ENCODE data around the gene CEBPB.

Gene CEBPB

DNA sequence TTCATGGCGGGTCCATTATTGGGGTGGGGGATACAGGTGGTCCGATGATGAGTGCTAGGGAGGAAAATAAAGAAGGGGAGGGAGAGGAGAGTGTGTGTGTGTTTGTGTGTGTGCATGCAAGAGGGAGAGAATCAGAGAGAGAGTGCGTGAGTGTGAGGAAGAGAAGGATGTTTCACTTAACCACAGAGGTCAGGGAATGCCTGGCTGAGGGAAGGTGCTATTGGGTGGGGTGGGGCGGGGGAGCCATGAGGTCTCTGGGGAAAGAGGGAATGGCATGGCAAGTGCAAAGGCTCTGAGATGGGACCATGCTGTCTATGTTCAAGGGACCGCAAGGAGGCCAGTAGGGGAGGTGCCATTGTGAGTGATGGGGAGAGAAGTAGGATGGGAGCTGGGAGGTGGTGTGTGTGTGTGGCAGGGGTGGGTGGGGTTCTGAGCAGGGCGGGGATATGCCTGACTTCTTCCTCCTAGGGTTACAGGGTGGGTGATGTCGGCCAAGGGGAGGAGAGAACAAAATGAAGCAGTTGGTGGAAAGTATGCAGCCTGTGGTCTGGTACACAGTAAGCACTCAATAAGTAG is 23.0 kb downstream of the CEBPB start:
- no peak for DNase-seq (ENCODE audit: low read depth, low spot score)

DNA sequence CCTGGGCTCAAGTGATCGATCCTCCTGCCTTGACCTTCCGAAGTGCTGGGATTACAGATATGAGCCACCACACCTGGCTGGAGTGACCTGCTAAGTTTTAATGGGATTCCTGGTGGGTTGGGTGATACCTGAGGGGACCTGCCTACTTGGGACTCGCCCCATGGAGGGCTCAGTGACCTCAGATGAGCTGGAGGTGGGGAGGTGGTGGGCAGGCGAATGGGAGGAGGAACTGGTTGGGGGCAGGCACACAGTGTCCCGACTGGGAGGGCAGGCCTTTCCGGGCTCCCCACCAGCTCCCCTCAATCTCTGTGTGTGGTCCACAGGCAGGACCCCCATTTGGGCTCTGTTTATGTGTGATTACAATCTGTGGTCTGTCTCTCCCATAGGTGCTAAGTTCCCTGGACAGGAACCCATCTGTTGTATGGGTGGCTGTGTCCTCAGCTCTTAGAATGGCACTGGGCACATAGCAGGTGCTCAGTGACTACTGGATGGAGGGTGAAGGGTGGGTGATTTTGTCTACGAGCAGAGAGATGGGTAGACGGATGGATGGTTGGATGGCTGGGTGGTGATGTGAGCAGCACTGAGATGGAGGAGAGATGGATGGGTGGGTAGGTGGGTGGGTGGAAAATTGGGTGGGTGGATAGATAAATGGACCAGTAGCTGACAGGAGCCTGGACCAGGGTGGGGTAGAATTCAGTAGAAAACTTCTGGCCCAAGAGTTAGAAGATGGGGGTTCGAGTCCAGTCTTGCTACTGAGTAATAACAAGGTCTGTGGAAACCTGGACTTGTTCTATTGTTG is 23.8 kb downstream of the CEBPB start:
- DNase-seq (ENCODE audit: low read depth, low spot score) = no peak

DNA sequence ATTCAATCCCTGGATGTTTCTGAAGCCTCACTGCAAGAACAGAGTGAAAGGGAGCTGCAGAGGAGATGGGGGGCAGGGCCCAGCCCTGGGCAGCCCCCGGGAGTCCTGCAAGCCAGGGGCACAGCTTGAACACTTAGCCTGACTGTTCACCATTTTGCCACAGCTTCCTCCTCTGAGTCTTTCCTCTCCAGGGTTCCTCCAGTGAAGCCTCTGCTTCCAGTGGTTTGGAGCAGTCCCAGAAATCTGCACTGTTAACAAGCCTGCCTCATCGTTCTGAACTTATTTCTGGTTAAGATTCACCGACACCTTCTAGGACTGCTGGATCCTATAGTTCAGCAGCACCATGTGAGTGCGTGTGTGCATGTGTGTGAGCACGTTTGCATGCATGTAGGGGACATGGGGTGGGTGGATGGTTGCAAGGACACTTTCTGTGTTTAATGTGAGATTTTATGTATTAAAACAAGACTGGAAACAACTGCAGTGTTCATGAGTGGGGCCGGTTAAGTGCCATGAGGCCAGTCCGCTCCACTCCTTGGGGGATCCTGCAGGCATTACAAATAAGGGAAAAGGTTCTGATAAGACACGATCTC is 24.6 kb downstream of the CEBPB start:
- no peak for DNase-seq (ENCODE audit: low read depth, low spot score)

DNA sequence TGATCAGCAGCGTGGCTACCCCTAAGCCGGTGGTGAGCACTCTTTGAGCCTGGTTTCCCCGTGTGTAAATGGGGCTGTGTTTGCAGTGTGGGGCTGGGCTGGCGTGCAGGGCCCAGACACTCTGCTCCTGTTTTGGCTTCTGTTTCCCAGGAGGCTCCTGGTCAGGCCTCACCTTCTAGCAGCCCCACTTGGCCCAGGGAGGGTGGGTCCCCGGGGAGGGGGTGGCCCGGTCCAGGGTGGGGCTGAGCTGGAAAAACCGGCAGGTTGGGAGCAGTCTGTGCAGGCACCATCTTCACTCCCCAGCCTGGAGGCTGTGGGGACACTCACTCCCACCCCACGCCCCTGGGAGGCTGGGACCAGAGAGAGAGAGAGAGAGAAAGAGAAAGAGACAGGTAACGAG is 25.3 kb downstream of the CEBPB start:
- no peak for DNase-seq (ENCODE audit: low read depth, low spot score)

DNA sequence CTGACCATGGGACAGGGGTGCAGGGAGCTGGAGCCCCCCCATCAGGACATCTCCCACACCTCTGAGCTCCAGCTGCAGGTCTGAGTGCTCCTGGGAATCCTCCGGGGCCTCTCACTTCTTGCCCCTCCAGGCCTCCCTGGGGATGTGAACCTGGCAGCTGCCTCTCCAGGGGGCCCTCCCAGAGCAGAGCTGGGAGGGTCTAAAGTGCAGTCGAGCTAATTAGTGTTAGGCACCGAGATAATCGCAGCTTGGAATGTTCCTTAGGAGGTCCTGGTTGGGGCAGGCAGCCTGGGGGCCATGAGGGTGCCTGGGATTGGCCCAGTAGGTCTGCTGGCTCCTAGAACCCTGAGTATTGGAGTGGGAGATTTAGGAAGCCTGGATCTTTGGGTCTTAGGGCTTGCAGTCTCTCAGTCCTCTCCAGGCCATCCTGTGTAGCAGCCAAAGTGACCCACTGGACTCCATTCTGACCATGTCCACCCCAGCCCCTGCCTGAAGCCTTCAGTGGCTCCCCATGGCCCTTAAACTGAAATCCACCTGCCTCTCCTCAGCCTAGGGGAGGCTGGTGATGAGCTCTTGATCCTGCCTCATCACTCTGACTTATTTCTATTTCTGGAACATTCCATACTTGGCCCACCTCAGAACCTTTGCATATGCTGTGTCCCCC is 26.0 kb downstream of the CEBPB start:
- no peak for DNase-seq (ENCODE audit: low read depth, low spot score)

DNA sequence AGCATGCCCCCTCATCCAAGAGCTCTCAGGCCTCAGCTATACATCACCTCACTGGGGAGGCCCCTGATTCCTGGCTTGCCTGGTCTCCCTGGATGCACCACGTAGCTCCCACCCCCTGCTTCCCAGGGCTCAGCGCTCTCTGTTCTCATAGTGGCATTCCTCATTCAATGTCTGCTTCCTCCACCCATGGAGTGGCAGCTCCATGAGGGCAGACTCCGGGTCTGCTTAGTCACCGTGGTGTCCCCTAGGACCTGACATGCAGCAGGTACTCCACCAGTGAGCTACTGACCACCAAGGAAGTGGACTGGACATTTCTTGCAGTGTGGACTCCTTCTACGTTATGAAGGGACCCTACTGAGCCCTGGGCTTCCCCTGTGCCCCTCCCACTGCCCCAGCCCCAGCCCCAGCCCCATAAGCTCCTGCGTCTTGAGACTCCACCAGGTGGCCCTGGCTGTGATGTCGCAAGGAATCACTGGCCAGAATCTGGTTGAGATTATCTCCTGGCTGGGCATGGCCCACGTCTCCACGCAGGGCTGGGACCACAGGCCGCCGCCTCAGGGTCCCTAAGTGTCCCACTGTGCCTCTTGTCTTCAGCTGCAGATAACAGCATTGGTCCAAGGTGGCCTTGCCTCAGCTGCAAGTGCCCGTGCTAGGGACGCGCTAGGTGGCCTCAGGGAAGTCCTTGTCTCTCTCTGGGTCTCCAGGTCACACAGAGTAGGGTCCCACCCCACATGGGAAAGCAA is 26.7 kb downstream of the CEBPB start:
- DNase-seq (ENCODE audit: low read depth, low spot score) = no peak

DNA sequence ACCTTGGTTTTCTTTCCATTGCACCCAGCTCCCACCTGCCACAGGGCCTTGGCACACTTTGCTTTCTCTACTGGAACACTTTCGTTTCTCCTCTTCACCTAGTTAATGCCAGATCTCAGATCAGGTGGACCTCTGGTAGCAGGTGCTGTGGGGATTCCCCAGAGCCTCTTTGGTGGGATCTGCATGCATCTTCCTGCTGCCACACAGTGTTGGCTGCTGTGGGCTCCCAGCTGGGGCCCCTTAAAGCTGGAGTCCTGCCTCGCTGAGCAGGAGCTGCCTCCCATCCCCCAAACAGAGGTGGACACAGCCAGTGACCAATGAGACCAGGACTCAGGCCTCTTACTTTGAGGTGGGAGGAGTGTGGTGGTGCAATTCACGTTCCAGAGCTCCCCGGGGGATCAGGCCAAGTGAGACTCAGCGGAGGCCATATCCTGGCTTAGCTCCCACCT is 28.4 kb downstream of the CEBPB start:
- no peak for DNase-seq (ENCODE audit: low read depth, low spot score)

DNA sequence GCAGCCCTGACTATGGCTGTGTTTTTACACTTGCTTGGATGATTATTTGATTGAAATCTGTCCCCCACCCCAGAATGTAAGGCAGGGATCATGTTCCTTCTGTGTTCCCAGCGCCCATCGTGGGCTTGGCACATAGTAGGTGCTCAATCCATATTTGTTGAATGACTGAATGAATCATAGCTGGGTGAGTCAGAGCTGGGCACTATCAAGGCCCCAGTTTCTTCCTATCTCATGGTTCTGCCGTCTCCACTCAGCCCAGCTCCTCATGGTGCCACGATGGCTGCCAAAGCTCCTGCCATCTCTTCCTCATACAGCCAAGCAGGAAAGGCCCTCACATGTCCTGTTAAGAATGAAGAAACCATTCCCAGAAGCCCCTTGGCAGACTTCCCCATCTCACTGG is 29.0 kb downstream of the CEBPB start:
- no peak for DNase-seq (ENCODE audit: low read depth, low spot score)

DNA sequence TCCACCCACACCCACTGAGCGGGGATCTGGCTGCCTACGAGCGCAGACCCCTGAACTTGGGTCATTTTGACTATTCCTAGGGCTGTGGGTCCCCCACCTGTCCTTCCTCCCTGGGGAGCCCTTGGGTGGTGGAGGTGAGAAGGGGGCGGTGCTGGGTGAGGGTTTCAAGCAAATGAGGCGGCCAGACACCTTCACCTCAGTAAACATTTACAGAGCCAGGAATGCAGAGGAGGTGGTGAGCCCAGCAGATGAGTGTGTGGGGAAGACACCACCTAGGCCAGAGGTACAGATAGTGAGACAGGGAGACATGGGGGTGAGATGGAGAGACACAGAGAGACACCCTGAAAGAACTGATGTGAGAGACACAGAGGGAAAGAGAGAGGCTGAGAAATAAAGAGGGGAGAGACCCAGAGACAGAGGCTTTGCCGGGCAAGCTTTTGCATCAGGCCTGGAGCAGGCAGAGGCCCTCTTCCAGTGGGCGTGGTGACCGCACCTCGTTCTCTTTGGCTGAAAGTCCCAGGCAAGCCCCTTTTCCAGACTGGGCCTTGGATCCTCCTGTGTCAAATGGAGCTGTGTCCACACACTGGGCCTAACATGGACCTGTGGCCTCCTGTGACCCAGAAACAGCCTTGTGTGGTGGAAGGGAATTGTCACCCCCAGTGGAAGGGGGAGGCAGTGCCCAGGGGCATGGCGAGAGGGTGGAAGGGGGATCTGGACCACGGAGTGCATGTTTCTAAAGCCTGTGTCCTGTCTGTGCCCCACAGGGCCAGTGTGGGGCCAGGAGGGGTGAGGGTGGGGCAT is 29.7 kb downstream of the CEBPB start:
- no peak for DNase-seq (ENCODE audit: low read depth, low spot score)

DNA sequence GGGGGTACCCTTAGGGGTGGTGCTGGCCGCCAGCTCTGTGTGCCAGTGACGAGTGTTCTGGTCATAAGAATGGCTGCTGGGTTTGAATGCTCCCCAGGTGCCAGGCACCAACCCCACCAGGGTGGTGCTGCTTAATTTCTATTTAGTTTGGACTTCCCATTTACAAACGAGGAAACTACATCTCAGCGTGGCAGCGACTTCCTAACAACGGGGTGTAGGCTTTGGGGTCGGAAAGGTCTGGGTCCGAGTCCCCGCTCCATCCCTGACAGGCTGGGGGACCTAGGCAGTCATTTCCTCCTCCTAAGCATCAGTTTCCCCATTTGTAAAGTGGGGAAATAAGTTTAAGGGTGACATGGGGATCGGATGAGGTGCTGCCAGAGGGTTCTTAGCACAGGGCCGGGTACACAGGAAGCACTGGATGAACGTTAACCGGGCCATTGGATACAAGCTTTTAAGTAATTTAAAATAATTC is 30.3 kb downstream of the CEBPB start:
- DNase-seq (ENCODE audit: low read depth, low spot score) = no peak

DNA sequence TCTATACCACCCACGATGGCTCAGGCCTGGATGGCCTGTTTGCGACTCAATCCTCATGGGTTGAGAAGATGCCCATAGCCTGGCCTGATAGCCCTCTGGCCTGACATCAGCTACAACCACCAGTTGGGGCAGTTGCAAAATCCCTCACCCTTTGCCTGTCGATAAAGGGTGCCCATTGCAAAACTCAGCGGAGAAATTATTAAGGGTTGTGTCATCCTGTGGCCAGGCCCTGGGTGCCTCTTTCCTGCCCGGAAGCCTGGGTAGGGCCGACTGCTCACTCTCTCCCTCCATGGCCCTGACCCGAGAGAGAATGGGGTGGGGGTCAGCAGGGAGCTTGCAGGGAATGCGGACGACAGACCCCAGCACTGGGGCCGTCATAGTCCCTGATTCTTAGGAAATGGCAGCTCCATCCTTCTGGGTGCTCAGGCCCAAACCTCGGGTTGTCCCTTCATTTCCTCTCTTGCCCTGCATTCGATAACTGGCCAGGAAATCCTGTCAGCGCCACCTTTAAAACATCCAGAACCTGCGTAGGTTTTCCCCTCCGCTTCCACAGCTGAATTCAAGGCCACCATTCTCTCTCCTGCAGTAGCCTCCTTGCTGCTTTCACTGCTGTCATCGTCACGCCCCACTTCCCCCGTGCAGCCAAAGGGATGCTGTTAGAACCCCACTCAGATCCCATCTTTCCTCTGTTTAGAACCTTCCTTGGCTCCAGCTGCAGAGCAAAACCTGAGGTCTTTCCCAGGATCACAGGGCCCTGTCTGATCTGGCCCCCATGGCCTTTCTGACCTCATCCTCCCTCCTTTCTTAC is 31.1 kb downstream of the CEBPB start:
- no peak for DNase-seq (ENCODE audit: low read depth, low spot score)

DNA sequence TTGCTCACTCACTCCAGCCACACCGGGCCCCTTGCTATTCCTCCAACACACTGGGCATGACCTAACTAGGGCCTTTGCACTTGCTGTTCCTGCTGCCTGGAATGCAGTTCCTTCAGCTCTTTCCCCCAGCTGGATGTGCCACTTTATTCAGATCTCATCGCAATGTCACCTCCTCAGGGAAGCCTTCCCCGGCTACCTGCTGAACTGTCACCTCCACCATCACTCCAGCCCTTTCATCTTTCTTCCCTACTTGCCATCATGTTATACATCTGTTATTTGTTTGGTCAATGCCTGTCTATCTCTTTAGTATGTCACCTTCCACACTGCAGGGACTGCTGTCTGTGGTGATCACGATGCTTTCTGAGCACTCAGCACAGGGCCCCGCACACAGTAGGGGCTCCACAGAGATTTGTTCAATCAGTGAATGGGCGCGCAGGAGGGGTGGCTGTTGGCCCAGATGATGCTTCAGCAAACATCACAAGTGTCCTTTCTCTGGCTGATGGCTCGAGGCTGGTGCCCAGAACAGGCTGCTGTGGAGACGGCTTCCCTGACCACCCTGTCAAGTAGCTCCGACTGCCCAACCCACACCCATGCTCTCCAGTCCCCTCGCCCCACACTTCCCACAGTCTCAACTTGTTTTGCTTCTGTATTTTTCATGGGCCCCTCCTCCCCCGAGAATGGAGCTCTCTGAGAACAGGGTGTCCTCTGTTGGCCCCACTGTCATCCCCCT is 31.8 kb downstream of the CEBPB start:
- DNase-seq (ENCODE audit: low read depth, low spot score) = no peak

DNA sequence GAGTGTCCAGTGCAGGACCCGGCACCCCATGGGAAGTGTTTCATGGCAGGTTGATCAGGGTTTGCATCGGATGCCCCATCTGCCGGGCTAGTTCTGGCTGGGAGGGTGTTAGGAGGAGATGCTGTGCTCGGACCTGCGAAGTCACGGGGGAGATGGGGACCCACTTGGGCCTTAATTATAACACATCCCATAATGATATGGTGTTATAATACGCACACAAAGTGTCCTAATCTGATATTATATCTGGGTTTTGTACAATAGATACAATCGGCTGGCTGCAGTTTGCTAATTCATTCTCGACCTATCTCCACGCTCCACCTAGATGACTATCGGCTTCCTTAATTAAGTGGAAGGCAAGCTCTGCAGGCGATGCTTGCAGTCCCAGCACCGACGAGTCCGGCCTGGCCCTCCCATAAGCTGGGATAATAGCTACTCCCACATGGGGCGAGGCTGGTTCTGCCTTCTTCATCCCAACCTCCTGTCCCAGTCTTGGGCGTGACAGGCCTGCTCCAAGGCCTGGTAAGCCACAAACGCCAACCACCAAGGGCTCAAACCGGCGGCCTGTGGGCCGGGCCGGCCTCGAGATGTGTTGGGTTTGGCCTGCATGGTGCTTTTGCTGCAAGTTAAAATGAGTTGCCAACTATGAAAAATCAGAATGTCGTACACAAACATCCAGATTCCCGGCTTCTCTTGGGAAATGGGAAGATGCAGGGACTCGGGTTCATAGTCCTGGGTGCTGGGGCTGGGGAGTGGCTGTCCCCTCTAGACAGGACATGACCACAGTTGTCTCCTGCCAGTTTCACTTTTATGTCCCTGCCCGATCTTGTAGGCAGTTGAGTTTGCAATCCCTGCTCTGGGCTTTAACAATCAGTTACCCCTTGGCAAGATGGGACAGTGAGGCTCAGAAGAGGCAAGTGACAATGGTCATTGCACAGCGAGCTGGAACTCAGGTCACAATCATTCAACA is 32.7 kb downstream of the CEBPB start:
- DNase-seq (ENCODE audit: low read depth, low spot score) = no peak

DNA sequence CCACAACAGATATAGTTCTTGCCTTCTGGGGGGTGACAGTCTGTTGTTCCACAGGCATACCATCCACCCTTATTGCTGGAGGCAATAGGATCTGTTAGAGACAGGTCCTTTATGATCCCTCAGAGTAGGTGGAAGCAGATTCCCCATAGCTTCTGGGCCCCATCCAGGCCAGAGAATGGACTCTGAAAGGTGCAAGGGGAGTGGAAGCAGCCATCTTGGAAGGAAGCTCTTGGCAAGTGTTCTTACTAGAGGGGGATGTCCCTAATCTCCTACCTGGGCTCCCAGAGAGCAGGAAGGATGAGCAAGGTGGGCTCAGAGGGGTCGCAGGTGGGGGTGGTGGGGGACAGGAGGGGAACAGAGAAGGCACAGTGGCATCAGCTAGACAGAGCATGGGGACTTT is 33.4 kb downstream of the CEBPB start:
- DNase-seq (ENCODE audit: low read depth, low spot score) = no peak

DNA sequence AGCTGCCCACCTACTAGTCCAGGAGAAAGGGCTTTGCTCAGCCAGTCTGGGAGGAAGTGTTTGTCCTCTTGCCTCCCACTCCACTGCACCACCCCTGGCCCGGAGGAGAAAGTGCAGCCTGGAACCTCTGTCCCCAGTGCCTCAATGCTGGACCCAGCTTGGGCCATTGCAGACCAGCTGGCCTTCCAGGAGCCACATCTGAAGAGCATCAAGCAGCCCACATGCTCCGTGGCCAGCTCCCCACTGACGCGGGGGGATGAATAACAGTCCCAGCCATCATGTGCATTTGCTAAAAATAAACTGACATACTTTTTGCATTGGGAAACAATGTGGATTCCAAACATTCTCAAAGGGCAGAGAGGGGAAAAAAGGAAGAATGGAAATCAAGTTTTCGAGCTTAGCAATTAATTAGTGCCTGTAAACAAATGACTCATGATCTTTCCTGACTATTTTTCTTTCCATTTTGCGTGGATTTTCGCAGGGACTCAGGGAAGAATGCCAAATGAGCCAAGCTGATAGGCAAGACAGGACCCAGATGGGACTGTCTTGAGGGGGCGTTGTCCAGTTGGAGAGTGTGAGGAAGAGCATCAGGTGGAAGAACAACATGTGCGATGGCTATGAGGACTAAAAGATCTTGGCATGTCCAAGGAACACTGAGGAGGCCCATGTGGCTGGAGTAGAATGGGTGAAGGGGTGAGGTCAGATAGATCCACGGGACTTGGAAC is 34.1 kb downstream of the CEBPB start:
- DNase-seq (ENCODE audit: low read depth, low spot score) = no peak

DNA sequence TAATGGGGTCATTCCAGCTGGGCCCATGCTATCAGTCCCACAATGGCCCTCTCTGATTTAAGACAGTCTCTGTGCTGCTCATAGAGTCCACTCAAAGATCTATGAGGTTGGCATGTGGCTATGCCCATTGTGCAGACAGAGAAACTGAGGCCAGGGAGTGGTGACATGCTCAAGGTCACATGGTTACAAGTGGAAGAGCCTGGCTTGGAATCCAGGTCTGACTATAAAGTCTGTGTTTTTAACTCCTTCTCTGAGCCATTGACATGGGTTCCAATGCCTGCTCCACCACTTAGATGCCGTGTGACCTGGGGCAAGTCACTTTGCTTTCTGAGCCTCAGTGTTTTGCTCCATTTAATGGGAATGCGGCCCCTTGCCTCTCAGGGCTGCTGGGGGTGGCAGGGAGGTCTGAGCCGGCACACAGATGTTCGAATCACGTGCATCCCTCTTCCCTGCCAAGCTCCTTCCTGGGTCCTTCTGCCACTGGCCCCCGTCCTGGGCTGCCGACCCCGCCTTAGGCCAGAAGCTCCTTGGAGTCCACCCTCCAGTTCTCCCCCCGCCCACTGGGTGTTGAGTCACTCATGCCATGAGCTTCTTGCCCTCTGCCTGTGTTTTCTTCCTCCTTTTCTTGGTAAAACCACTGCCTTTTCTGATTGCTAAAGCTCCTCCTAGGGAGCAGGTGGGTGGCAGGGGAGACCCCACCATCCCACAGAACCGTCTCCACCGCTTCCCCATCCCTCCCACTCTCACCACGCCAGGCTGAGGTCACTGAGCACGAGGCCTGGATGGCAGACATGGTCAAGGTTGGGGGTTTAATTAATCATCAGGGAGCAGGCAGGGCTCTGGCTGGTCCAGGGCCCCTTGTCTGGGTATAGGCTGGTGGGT is 35.7 kb downstream of the CEBPB start:
- DNase-seq (ENCODE audit: low read depth, low spot score) = no peak

DNA sequence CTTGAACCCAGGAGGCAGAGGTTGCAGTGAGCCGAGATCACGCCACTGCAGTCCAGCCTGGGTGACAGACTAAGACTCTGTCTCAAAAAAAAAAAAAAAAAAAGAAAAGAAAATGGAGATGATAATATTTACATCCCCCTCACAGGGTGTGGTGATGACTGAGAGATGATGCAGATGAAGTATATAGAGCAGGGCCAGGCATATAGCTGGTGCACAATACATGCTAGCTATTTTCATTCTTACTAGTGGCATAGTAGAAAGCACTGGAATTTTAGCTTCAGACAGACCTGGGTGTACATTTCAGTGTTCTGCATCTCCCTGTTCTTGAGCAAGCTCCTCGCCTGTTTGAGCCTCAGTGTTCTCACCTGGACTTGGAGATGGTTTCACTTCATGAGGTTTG is 36.9 kb downstream of the CEBPB start:
- DNase-seq (ENCODE audit: low read depth, low spot score) = no peak

Measured in brain pericyte (primary cell).